ENCODE data around the gene CCN5.

DNA sequence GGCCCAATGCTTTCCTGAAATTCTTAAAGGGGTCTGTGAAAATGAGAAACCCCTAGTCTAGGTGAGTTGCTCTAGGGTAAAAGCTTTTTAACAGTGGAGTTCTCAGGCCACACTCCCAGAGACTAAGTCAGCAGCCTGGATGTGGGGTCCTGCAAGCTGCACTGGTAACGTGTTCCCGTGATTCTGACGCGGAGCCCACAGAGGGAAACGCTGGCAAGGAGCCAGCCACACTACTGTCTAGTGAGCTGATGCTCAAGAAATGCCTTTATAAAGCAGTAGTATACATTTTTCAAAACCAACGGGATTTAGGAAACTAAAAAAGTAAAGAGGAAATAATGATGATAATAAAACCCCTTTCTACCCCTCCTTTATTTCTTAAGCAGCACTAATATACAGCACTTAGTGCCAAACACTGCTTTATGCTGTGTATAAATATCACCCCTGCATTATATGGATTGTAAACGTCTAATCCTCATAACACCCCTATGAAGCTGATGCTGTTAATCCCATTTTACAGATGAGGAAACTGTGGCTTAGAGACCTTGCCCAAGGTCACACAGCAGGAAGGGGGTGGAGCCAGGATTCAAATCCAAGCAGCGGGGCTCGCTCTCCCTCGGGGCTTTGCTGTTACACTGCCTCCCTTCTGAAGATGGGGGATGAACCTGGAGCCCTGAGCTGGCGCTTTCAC, 55.5 kb downstream of the CCN5 start:
- TF ChIP-seq POLR2A (IDR thresholded peaks at IDR 0.05; ENCODE audit: insufficient read depth in 1 of 2, low read depth in 2 of 2, low read length in 2 of 2) (no peak), BCLAF1 (IDR thresholded peaks at IDR 0.05) (no peak), SRSF1 (optimal IDR thresholded peaks at IDR 0.05; ENCODE audit: low read depth, low read length) (no peak), MEIS2 (CRISPR knock-in tag; IDR thresholded peaks at IDR 0.05) (no peak)
